ENCODE data around the gene WAC. TPM values are rescaled to one million over a fixed set of nuclear protein-coding genes. Genes with fewer than 3 reads are reported as not detected.
"Not testable (repeated sequence)": the region's sequence is repeated elsewhere in the genome, so short reads cannot be mapped to it uniquely, and the experiment has no call there.

The WAC gene, protein sequence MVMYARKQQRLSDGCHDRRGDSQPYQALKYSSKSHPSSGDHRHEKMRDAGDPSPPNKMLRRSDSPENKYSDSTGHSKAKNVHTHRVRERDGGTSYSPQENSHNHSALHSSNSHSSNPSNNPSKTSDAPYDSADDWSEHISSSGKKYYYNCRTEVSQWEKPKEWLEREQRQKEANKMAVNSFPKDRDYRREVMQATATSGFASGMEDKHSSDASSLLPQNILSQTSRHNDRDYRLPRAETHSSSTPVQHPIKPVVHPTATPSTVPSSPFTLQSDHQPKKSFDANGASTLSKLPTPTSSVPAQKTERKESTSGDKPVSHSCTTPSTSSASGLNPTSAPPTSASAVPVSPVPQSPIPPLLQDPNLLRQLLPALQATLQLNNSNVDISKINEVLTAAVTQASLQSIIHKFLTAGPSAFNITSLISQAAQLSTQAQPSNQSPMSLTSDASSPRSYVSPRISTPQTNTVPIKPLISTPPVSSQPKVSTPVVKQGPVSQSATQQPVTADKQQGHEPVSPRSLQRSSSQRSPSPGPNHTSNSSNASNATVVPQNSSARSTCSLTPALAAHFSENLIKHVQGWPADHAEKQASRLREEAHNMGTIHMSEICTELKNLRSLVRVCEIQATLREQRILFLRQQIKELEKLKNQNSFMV
- total RNA-seq = 100 to 1,000 TPM in 1 of 4 donors, 10 to 100 TPM in 3; 66.6 to 102 (median 78.9) TPM

DNA sequence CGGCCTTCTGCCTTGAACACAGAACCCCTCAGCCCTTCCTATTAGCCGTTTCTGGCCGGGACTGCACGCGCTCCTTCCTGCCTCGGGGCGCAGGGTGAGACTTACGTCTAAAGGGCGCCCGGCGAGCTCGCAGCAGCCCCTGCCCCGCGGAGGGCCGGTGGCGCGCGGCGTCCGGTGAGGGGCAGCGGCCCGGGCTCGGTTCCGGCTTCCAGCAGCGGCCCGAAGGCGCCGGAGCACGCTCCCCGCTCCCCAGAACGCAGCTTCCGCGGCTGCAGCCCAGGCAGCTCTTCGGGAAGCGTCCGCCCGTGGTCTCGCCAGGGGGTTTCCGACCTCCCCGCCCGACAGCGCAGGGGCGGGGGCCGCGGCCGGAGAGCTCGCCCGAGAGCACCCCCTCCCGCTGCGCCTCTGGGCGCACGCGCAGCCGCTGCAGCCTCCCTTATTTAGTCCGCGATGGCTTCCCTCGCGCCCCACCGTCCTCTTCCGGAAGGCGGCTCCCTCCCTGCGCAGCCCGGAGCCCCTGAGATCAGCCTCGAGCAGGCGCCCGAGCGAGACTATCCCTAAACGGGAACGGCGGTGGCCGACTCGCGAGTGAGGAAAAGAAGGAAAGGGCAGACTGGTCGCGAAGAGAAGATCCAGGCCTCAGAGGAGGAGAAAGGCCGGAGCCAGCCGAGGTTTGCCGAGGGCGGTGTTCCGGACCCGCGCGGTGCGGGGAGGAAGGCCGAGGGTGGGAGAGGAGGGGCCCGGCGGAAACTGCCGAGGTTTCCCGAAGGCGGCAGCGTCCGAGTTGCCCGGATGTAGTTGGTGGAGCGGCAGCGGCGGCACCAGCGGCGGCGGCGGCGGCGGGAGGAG lies at the start of gene WAC:
Gene WAC (plus strand): TSS at position 782 of the 849 bp plus-strand sequence. CDS start 462 bp downstream, outside the sequence.
- WGBS, 2 donors (ENCODE audit: low coverage in 1 of 2) = 0 to 1% methylated on average over 3 to 59 of the region's 102 CpGs
- Histone ChIP-seq H3K36me3 (peaks cover 0 to 22% (median 9%) of the 10 kb centered on the region in 4 donors), H3K9me3 (no peaks in the 10 kb centered on the region), H3K4me3 (peak within 1 kb of the TSS; percentile 65 to 99 (median 90)), H3K27me3 (no peaks in the 10 kb centered on the region), H3K27ac (peak within 1 kb of the TSS; percentile 97 to 99 (median 98)), H3K4me1 (peaks cover 4 to 45% (median 25%) of the 10 kb centered on the region in 4 donors)
- in situ Hi-C loops (cut with MboI; ENCODE audit: low pct_ligation_motif_present in 1 of 4, low pct_unique_long_range_greater_than_20kb in 1 of 4, low sequenced_read_pairs in 3 of 4) (loop anchor here in 2 of 4 donors (25.0 kb wide), 2 partner anchors 95 to 1020 kb away; partner anchors contain the start of gene RAB18 (in 1 of the 2)), intact Hi-C loops (cut with DNase I; ENCODE audit: low total_unique reads) (no loop called here)
- TF ChIP-seq POLR2AphosphoS5 (IDR thresholded peaks at IDR 0.05) = peak; percentile 70 to 90 (median 77)
- TF ChIP-seq, protein P1, sequence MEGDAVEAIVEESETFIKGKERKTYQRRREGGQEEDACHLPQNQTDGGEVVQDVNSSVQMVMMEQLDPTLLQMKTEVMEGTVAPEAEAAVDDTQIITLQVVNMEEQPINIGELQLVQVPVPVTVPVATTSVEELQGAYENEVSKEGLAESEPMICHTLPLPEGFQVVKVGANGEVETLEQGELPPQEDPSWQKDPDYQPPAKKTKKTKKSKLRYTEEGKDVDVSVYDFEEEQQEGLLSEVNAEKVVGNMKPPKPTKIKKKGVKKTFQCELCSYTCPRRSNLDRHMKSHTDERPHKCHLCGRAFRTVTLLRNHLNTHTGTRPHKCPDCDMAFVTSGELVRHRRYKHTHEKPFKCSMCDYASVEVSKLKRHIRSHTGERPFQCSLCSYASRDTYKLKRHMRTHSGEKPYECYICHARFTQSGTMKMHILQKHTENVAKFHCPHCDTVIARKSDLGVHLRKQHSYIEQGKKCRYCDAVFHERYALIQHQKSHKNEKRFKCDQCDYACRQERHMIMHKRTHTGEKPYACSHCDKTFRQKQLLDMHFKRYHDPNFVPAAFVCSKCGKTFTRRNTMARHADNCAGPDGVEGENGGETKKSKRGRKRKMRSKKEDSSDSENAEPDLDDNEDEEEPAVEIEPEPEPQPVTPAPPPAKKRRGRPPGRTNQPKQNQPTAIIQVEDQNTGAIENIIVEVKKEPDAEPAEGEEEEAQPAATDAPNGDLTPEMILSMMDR (IDR thresholded peaks at IDR 0.05) = peak in 1 of 5 experiments; percentile 40
- TF ChIP-seq POLR2A (IDR thresholded peaks at IDR 0.05) = peak; percentile 90
- TF ChIP-seq EP300 (IDR thresholded peaks at IDR 0.05; ENCODE audit: low read depth) = no peak
- DNase-seq = peak; percentile 97

DNA sequence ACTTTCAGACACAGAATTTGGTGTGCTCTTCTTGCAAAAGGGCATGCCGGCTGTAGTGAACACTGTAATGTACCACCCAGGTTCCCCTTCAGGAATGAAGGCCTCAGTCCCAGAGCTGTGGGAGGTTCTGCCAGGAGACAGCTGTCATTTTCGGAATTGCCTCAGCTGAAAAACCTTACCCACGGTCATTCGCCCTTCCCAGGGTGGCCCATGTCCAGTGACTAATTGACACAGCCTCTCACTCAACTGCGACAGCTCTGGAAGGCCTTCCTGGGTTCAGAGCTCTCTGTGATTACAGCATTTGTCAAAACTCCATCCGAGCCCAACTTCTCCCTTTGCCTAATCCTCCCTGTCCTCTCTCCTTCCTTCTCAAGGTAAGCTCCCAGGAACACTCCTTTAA lies 43.7 kb upstream of the WAC start:
- 90 to 100% methylated on average over 1 to 6 of the region's 6 CpGs for WGBS, 2 donors (ENCODE audit: low coverage in 1 of 2)
- Histone ChIP-seq H3K27ac (no peak overlapping the region), H3K36me3 (no peaks in the 10 kb centered on the region), H3K9me3 (no peaks in the 10 kb centered on the region), H3K4me3 (no peak overlapping the region), H3K4me1 (no peaks in the 10 kb centered on the region), H3K27me3 (no peaks in the 10 kb centered on the region)
- DNase-seq = no peak
- intact Hi-C loops (cut with DNase I; ENCODE audit: low total_unique reads) = no loop called here
- TF ChIP-seq POLR2A (IDR thresholded peaks at IDR 0.05) (no peak), POLR2AphosphoS5 (IDR thresholded peaks at IDR 0.05) (no peak), EP300 (IDR thresholded peaks at IDR 0.05; ENCODE audit: low read depth) (no peak)
- TF ChIP-seq, protein P1 (IDR thresholded peaks at IDR 0.05) = no peak
- in situ Hi-C loops (cut with MboI; ENCODE audit: low pct_ligation_motif_present in 1 of 4, low pct_unique_long_range_greater_than_20kb in 1 of 4, low sequenced_read_pairs in 3 of 4) = no loop called here

DNA sequence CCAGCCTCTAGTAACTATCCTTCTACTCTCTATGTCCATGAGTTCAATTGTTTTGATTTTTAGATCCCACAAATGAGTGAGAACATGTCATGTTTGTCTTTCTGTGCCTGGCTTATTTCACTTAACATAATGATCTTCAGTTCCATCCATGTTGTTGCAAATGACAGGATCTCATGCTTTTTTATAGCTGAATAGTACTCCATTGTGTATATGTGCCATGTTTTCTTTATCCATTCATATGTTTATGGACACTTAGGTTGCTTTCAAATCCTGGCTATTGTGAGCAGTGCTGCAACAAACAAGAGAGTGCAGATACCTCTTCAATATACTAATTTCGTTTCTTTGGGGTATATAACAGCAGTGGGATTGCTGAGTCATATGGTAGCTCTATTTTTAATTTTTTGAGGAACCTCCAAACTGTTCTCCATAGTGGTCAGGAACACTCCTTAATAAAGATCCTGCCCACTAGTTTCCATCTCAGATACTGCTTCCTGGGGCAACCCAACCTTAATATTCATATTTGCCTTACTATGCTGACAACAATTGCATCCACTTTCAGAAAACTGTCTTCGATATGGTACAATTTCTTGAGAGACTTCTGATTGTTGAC lies 42.6 kb upstream of the WAC start:
- H3K4me1 ChIP-seq; H3K4me3 ChIP-seq; H3K9me3 ChIP-seq; H3K27me3 ChIP-seq; intact Hi-C loops (cut with DNase I; ENCODE audit: low total_unique reads); H3K36me3 ChIP-seq; DNase-seq; in situ Hi-C loops (cut with MboI; ENCODE audit: low pct_ligation_motif_present in 1 of 4, low pct_unique_long_range_greater_than_20kb in 1 of 4, low sequenced_read_pairs in 3 of 4); H3K27ac ChIP-seq: not testable (repeated sequence)
- WGBS, 2 donors (ENCODE audit: low coverage in 1 of 2) = 77 to 78% methylated on average over 2 of the region's 2 CpGs

DNA sequence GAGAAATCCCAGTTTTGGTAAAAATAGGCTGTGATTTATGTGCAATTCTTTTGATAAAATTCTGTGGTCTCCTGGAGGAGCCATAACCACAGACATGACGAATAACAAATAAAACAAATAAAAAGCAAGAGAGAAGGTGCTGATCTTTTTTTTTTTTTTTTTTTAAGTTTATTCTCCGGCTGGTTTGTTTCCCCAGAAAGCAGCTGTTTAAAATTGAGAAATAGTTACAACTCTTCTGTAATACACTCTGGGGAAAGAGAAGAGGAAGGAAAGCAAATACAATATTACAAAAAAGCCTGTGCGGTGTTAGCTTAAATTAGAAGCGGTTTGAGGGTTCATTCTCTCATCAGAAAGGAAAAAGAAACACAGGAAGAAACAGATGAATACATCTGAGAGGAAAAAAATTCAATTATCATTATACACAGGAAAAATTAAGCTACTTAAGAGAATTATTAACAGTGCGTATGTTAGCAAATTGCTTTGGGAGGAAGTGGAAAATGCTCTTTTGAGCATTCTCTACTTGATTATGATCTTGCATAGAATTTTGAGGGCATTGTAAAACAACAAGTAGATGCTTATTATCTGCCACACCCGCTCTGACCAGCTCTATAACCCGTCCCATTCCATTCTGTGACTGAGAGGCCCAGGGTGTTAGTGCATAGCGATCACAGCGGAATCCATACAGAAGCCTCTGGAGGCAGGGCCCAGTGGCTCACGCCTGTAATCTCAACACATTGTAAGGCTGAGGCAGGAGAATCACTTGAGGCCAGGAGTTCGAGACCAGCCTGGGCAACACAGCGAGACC lies 40.6 kb upstream of the WAC start:
- H3K27ac ChIP-seq = peak overlapping the region in 1 of 4 donors; percentile 34

More for the DNA sequence above, 40.6 kb upstream of the WAC start:
- Histone ChIP-seq H3K36me3 (no peaks in the 10 kb centered on the region), H3K4me1 (no peaks in the 10 kb centered on the region), H3K4me3 (no peak overlapping the region), H3K9me3 (no peaks in the 10 kb centered on the region), H3K27me3 (no peaks in the 10 kb centered on the region)
- DNase-seq = no peak
- 69 to 73% methylated on average over 10 to 12 of the region's 12 CpGs for WGBS, 2 donors (ENCODE audit: low coverage in 1 of 2)
- intact Hi-C loops (cut with DNase I; ENCODE audit: low total_unique reads) (no loop called here), in situ Hi-C loops (cut with MboI; ENCODE audit: low pct_ligation_motif_present in 1 of 4, low pct_unique_long_range_greater_than_20kb in 1 of 4, low sequenced_read_pairs in 3 of 4) (no loop called here)
- TF ChIP-seq POLR2AphosphoS5 (IDR thresholded peaks at IDR 0.05) (no peak), POLR2A (IDR thresholded peaks at IDR 0.05) (no peak)

Data from transverse colon (tissue), 4 donors.